OCI-LY1 (cell line): ENCODE data around the gene POLR2L.

ENCODE experiments used
- H2AFZ ChIP-seq: fragments of 200-600 bp; sonication (generic), shearing (Covaris generic); 2 replicates; pipeline ENCODE4 v1.6.0; 2014; ENCODE audit warnings: antibody characterized with exemption, mild to moderate bottlenecking, low read length
- H3F3A ChIP-seq: fragments of 200-600 bp; sonication (generic), shearing (Covaris generic); 2 replicates; pipeline ENCODE4 v1.6.0; 2014; ENCODE audit warnings: mild to moderate bottlenecking, antibody characterized with exemption, low read length, moderate library complexity; ENCODE audit not compliant: insufficient read depth
- H3K27ac ChIP-seq: fragments of 200-600 bp; sonication (generic); 2 replicates; pipeline ENCODE4 v1.5.1; 2014; ENCODE audit warnings: low read length, mixed run types, mild to moderate bottlenecking, low read depth; ENCODE audit not compliant: poor library complexity, severe bottlenecking
- H3K27me3 ChIP-seq: fragments of 200-600 bp; sonication (generic); 2 replicates; pipeline ENCODE4 v1.6.0; 2014; ENCODE audit warnings: antibody characterized with exemption, mild to moderate bottlenecking, low read length, moderate library complexity; ENCODE audit not compliant: insufficient read depth
- H3K36me3 ChIP-seq: fragments of 200-600 bp; sonication (generic); 2 replicates; pipeline ENCODE4 v1.6.1; 2014; ENCODE audit warnings: mild to moderate bottlenecking, antibody characterized with exemption, low read length, moderate library complexity, mixed read lengths; ENCODE audit not compliant: insufficient read depth
- H3K4me1 ChIP-seq: fragments of 200-600 bp; sonication (generic); 2 replicates; pipeline ENCODE4 v1.5.1; 2014; ENCODE audit warnings: mild to moderate bottlenecking, low read length, moderate library complexity; ENCODE audit not compliant: insufficient read depth, severe bottlenecking
- H3K4me2 ChIP-seq: fragments of 200-600 bp; sonication (generic), shearing (Covaris generic); 2 replicates; pipeline ENCODE4 v1.6.1; 2014; ENCODE audit warnings: low read length
- H3K4me3 ChIP-seq: fragments of 200-600 bp; sonication (generic); 2 replicates; pipeline ENCODE4 v1.5.1; 2014; ENCODE audit warnings: low read length, low read depth, mild to moderate bottlenecking, mixed read lengths; ENCODE audit not compliant: poor library complexity, severe bottlenecking
- H3K79me2 ChIP-seq: fragments of 200-600 bp; shearing (Covaris generic); 2 replicates; pipeline ENCODE4 v1.6.1; 2016; ENCODE audit warnings: mixed run types, low read length, mixed read lengths; ENCODE audit not compliant: insufficient read depth
- H3K9ac ChIP-seq: fragments of 200-600 bp; sonication (generic), shearing (Covaris generic); 2 replicates; pipeline ENCODE4 v1.6.1; 2014; ENCODE audit warnings: mild to moderate bottlenecking, low read length, mixed read lengths
- H3K9me2 ChIP-seq: fragments of 200-600 bp; sonication (generic), shearing (Covaris generic); 2 replicates; pipeline ENCODE4 v1.6.1; 2014; ENCODE audit warnings: low read depth, mild to moderate bottlenecking, low read length, mixed read lengths
- H3K9me3 ChIP-seq: fragments of 200-600 bp; shearing (Covaris generic); 2 replicates; pipeline ENCODE4 v1.6.1; 2014; ENCODE audit warnings: low read length, mixed read lengths
- H4K20me1 ChIP-seq: fragments of 200-600 bp; sonication (generic), shearing (Covaris generic); 2 replicates; pipeline ENCODE4 v1.6.0; 2016; ENCODE audit warnings: mild to moderate bottlenecking, low read length; ENCODE audit not compliant: insufficient read depth
- EZH2 ChIP-seq: fragments of 200-600 bp; sonication (generic), shearing (Covaris generic); IDR thresholded peaks from 2 replicates; pipeline ENCODE4 v1.8.0; 2017; ENCODE audit warnings: borderline replicate concordance, mixed run types, mild to moderate bottlenecking, antibody characterized with exemption, low read length, moderate library complexity, mixed read lengths
- TF ChIP-seq, protein P1 (sequence below): fragments of 200-600 bp; sonication (generic), shearing (Covaris generic); IDR thresholded peaks from 2 replicates; pipeline ENCODE4 v1.5.1; 2017; ENCODE audit warnings: mild to moderate bottlenecking, antibody characterized with exemption, low read length, moderate library complexity, mixed read lengths

POLR2L gene

DNA sequence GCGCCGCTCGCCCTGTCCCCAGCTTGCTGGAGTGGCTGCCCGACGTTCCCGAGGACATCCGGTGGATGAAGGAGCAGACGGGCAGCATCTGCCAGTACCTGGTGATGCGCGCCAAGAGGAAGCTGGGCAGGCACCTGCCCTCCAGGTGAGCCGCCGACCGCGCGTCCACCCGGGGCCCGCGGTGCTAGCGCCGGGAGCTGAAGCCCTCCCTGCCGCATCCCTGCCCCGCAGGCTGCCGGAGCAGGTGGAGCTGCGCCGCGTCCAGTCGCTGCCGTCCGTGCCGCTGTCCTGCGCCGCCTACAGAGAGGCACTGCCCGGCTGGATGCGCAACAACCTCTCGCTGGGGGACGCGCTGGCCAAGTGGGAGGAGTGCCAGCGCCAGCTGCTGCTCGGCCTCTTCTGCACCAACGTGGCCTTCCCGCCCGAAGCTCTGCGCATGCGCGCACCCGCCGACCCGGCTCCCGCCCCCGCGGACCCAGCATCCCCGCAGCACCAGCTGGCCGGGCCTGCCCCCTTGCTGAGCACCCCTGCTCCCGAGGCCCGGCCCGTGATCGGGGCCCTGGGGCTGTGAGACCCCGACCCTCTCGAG, 17.9 kb downstream of the POLR2L start:
- Histone ChIP-seq H2AFZ (no peak overlapping the region), H3K79me2 (no peaks in the 10 kb centered on the region), H3K27me3 (peaks cover 14% of the 10 kb centered on the region), H3K36me3 (peaks cover 14% of the 10 kb centered on the region), H4K20me1 (no peaks in the 10 kb centered on the region), H3K27ac (no peak overlapping the region), H3K9me3 (no peaks in the 10 kb centered on the region), H3K4me2 (no peak overlapping the region), H3K4me1 (peaks cover 24% of the 10 kb centered on the region), H3K9me2 (no peaks in the 10 kb centered on the region), H3F3A (no peaks in the 10 kb centered on the region), H3K9ac (no peak overlapping the region), H3K4me3 (no peak overlapping the region)
- TF ChIP-seq EZH2, result no peak
- TF ChIP-seq, protein P1, sequence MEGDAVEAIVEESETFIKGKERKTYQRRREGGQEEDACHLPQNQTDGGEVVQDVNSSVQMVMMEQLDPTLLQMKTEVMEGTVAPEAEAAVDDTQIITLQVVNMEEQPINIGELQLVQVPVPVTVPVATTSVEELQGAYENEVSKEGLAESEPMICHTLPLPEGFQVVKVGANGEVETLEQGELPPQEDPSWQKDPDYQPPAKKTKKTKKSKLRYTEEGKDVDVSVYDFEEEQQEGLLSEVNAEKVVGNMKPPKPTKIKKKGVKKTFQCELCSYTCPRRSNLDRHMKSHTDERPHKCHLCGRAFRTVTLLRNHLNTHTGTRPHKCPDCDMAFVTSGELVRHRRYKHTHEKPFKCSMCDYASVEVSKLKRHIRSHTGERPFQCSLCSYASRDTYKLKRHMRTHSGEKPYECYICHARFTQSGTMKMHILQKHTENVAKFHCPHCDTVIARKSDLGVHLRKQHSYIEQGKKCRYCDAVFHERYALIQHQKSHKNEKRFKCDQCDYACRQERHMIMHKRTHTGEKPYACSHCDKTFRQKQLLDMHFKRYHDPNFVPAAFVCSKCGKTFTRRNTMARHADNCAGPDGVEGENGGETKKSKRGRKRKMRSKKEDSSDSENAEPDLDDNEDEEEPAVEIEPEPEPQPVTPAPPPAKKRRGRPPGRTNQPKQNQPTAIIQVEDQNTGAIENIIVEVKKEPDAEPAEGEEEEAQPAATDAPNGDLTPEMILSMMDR, result no peak

DNA sequence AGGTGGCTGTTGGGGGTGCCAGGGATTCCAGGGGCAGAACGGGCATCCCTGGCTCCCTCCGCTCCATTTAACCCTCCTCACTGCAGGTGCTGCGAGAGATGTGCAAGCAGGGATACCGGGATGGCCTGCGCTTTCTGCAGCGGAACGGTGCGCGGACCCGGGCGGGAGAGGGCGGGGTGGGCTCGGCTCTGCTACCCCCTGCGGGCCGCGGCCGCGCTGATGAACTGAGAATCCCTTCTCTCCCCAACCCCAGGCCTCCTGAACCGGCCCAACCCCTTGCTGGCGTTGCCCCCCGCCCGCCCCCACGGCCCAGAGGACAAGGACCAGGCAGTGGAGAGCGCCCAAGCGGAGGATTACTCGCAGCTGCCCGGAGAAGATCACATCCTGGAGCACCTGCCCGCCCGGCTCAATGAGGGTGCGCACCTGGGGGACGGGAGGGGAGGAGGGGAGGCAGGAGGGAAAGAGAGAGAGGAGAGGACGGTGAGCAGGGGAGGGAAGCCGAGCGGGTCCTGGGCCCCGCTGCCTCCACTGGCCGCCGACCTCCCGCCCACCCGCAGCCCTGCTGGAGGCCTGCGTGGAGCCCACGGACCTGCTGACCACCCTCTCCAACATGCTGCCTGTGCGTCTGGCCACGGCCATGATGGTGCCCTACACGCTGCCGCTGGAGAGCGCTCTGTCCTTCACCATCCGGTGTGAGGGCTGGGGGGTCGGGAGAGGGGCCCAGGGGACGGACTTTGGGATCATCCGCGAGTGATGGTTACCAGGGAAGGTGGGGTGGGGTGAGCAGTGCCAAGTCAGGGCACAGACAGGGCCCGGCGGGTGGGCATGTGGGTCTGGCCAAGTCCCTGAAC, 18.7 kb downstream of the POLR2L start:
- TF ChIP-seq, protein P1, result no peak
- no peak for TF ChIP-seq EZH2
- Histone ChIP-seq H3K36me3 (peaks cover 14% of the 10 kb centered on the region), H3K9me2 (no peaks in the 10 kb centered on the region), H3K27ac (no peak overlapping the region), H3K4me1 (peaks cover 24% of the 10 kb centered on the region), H3K79me2 (no peaks in the 10 kb centered on the region), H2AFZ (no peak overlapping the region), H3K4me2 (no peak overlapping the region), H3K9ac (no peak overlapping the region), H3F3A (no peaks in the 10 kb centered on the region), H3K27me3 (peaks cover 7% of the 10 kb centered on the region), H4K20me1 (no peaks in the 10 kb centered on the region), H3K4me3 (no peak overlapping the region), H3K9me3 (no peaks in the 10 kb centered on the region)

DNA sequence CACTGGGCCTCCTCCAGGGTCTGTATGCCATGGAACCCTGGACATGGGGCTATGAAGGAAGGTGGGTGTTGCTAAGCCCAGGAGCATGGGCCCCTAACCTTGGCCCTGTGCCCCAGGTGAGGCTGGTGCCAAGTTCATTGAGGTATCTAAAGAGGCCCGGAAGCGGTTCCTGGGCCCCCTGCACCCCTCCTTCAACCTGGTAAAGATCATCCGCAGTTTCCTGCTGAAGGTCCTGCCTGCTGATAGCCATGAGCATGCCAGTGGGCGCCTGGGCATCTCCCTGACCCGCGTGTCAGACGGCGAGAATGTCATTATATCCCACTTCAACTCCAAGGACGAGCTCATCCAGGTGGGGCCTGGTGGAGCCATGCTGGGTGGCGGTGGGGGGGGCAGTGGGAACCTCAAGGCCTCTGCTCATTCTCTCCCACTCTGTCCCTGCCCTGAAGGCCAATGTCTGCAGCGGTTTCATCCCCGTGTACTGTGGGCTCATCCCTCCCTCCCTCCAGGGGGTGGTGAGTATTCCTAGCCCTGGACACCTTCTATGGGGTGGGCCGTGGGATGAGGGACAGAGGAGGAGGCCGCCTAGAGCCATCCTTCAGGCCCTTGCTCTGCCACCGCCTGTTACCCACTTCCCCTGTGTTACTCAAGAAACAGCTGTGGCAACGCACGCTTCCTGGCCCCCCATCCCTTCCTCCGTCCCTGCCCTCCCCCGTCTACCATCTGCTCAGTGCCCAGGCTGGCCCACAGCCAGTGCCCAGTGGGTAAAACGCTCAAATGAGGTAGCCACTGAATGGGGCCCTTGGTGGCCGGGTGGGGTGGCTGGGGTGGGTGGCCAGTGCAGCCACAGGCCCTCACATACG, 20.6 kb downstream of the POLR2L start:
- no peaks in the 10 kb centered on the region for H3K27me3 ChIP-seq
- peaks cover 14% of the 10 kb centered on the region for H3K36me3 ChIP-seq
- H3K9ac ChIP-seq, result no peak overlapping the region
- no peak overlapping the region for H3K4me3 ChIP-seq
- peaks cover 16% of the 10 kb centered on the region for H3K4me1 ChIP-seq
- H3F3A ChIP-seq, result peaks cover 4% of the 10 kb centered on the region; the same call in 1 of the 2 replicates
- TF ChIP-seq, protein P1, result no peak
- no peak for TF ChIP-seq EZH2
- H3K79me2 ChIP-seq, result no peaks in the 10 kb centered on the region
- H3K9me2 ChIP-seq, result no peaks in the 10 kb centered on the region
- H3K4me2 ChIP-seq, result no peak overlapping the region
- H2AFZ ChIP-seq, result no peak overlapping the region
- no peak overlapping the region for H3K27ac ChIP-seq
- H4K20me1 ChIP-seq, result no peaks in the 10 kb centered on the region
- H3K9me3 ChIP-seq, result no peaks in the 10 kb centered on the region
